HEK293 (cell line): Measurements from ENCODE around the gene MUSTN1.

ENCODE experiments used
- CTCF ChIA-PET: fragments of 350-600 bp; formaldehyde crosslinking; extraction: SDS; loops from one replicate; lab custom pipeline; 2021; ENCODE audit warnings: antibody characterized with exemption; lab: Yijun Ruan, JAX
- POLR2A ChIA-PET: fragments of 300-600 bp; formaldehyde crosslinking; extraction: SDS; loops from one replicate; lab custom pipeline; 2020; ENCODE audit warnings: antibody characterized with exemption, inconsistent platforms; lab: Yijun Ruan, JAX
- H3K27ac ChIP-seq: fragments of 200-500 bp; sonication (Bioruptor generic); 2 replicates; pipeline ENCODE4 v1.5.1; 2014; ENCODE audit warnings: low read depth, low read length, control low read depth, inconsistent platforms; ENCODE audit errors: extremely low read depth
- H3K36me3 ChIP-seq, 2 experiments: fragments of 200-500 bp in 1 of 2; sonication (Bioruptor generic) in 1 of 2; 1 replicate in 1 of 2; 2 replicates in 1 of 2; pipeline ENCODE4 v1.5.1; 2014 to 2017; ENCODE audit warnings: inconsistent platforms in 2 of 2, low read length in 2 of 2; ENCODE audit not compliant: control insufficient read depth in 2 of 2, insufficient read depth in 1 of 2
- H3K4me1 ChIP-seq: fragments of 200-500 bp; sonication (Bioruptor generic); 2 replicates; pipeline ENCODE4 v1.5.1; 2014; ENCODE audit warnings: mild to moderate bottlenecking, low read length, inconsistent platforms; ENCODE audit not compliant: control insufficient read depth, insufficient read depth
- H3K4me3 ChIP-seq: 2 replicates; pipeline ENCODE4 v1.5.1; 2011; ENCODE audit warnings: low read depth, mild to moderate bottlenecking, control low read depth, low read length, moderate library complexity
- H3K9me3 ChIP-seq: fragments of 200-500 bp; sonication (Bioruptor generic); 2 replicates; pipeline ENCODE4 v1.5.1; 2014; ENCODE audit warnings: low read depth, low read length, inconsistent platforms; ENCODE audit not compliant: control insufficient read depth, insufficient read depth
- EGR2 ChIP-seq: fragments of 450-650 bp; formaldehyde crosslinking; IDR thresholded peaks from 2 replicates; pipeline ENCODE4 v1.5.1; 2016; ENCODE audit warnings: low read depth, missing biosample characterization, missing genetic modification characterization
- ELK4 ChIP-seq: IDR thresholded peaks from 2 replicates; pipeline ENCODE4 v1.6.1; 2011; ENCODE audit warnings: mild to moderate bottlenecking, low read depth, low read length, borderline replicate concordance
- FEZF1 ChIP-seq: fragments of 450-650 bp; formaldehyde crosslinking; IDR thresholded peaks from 2 replicates; pipeline ENCODE4 v1.5.1; 2016; ENCODE audit warnings: missing biosample characterization, missing genetic modification characterization
- KLF9 ChIP-seq: fragments of 450-650 bp; formaldehyde crosslinking; IDR thresholded peaks from 2 replicates; pipeline ENCODE4 v1.5.1; 2016; ENCODE audit warnings: missing biosample characterization, missing genetic modification characterization, low read depth
- PRDM6 ChIP-seq: fragments of 450-650 bp; formaldehyde crosslinking; IDR thresholded peaks from 2 replicates; pipeline ENCODE4 v1.5.1; 2017; ENCODE audit warnings: missing biosample characterization, missing genetic modification characterization
- REST ChIP-seq: fragments of 450-650 bp; formaldehyde crosslinking; IDR thresholded peaks from 2 replicates; pipeline ENCODE4 v1.5.1; 2016; ENCODE audit warnings: missing biosample characterization, missing genetic modification characterization
- SP2 ChIP-seq: fragments of 450-650 bp; formaldehyde crosslinking; IDR thresholded peaks from 2 replicates; pipeline ENCODE4 v1.5.1; 2016; ENCODE audit warnings: missing biosample characterization, missing genetic modification characterization
- TCF7L2 ChIP-seq: IDR thresholded peaks from 2 replicates; pipeline ENCODE4 v1.6.1; 2011; ENCODE audit warnings: low read depth, mild to moderate bottlenecking, inconsistent platforms, low read length, moderate library complexity, borderline replicate concordance
- ZIC2 ChIP-seq: fragments of 450-650 bp; formaldehyde crosslinking; IDR thresholded peaks from 2 replicates; pipeline ENCODE4 v1.5.1; 2016; ENCODE audit warnings: missing biosample characterization, missing genetic modification characterization
- ZNF16 ChIP-seq: fragments of 450-650 bp; formaldehyde crosslinking; IDR thresholded peaks from 2 replicates; pipeline ENCODE4 v1.5.1; 2016; ENCODE audit warnings: low read depth, missing biosample characterization, missing genetic modification characterization
- ZNF214 ChIP-seq: fragments of 450-650 bp; formaldehyde crosslinking; IDR thresholded peaks from 2 replicates; pipeline ENCODE4 v1.5.1; 2017; ENCODE audit warnings: missing biosample characterization, mild to moderate bottlenecking, missing genetic modification characterization, borderline replicate concordance
- ZNF239 ChIP-seq: fragments of 450-650 bp; formaldehyde crosslinking; IDR thresholded peaks from 2 replicates; pipeline ENCODE4 v1.5.1; 2016; ENCODE audit warnings: missing biosample characterization, missing genetic modification characterization
- ZNF335 ChIP-seq: fragments of 450-650 bp; formaldehyde crosslinking; conservative IDR thresholded peaks from 2 replicates; pipeline ENCODE4 v1.5.1; 2016; ENCODE audit warnings: missing biosample characterization, missing genetic modification characterization
- ZNF416 ChIP-seq: fragments of 450-650 bp; formaldehyde crosslinking; IDR thresholded peaks from 2 replicates; pipeline ENCODE4 v1.5.1; 2016; ENCODE audit warnings: missing biosample characterization, missing genetic modification characterization
- ZNF510 ChIP-seq: fragments of 450-650 bp; formaldehyde crosslinking; IDR thresholded peaks from 2 replicates; pipeline ENCODE4 v1.5.1; 2018; ENCODE audit warnings: mild to moderate bottlenecking, missing genetic modification characterization, missing biosample characterization; ENCODE audit not compliant: insufficient replicate concordance
- ZNF518A ChIP-seq: fragments of 450-650 bp; formaldehyde crosslinking; conservative IDR thresholded peaks from 2 replicates; pipeline ENCODE4 v1.5.1; 2016; ENCODE audit warnings: low read depth, missing biosample characterization, missing genetic modification characterization
- ZNF658 ChIP-seq: fragments of 450-650 bp; formaldehyde crosslinking; IDR thresholded peaks from 2 replicates; pipeline ENCODE4; 2016; ENCODE audit warnings: missing biosample characterization, missing genetic modification characterization
- ZNF664 ChIP-seq: fragments of 450-650 bp; formaldehyde crosslinking; IDR thresholded peaks from 2 replicates; pipeline ENCODE4 v1.5.1; 2016; ENCODE audit warnings: missing biosample characterization, missing genetic modification characterization
- ZNF704 ChIP-seq: fragments of 450-650 bp; formaldehyde crosslinking; IDR thresholded peaks from 2 replicates; pipeline ENCODE4 v1.5.1; 2016; ENCODE audit warnings: missing biosample characterization, missing genetic modification characterization

Gene MUSTN1

GRCh38 chr3:52860424-52860768 lies 25.6 kb upstream of the MUSTN1 start:
- H3K4me3 ChIP-seq = no peak overlapping the region
- ChIA-PET CTCF (no interaction called here), POLR2A (no interaction called here)
- H3K4me1 ChIP-seq = no peaks in the 10 kb centered on the region
- H3K27ac ChIP-seq = no peak overlapping the region
- TF ChIP-seq PRDM6 (tag by site-specific recombination) (no peak), ZIC2 (tag by site-specific recombination) (peak; percentile 95)
- no peaks in the 10 kb centered on the region for H3K9me3 ChIP-seq
- no peaks in the 10 kb centered on the region for H3K36me3 ChIP-seq

GRCh38 chr3:52859686-52860423 lies 25.0 kb upstream of the MUSTN1 start:
- ChIA-PET POLR2A (no interaction called here), CTCF (no interaction called here)
- Histone ChIP-seq H3K4me3 (no peak overlapping the region), H3K36me3 (no peaks in the 10 kb centered on the region), H3K4me1 (no peaks in the 10 kb centered on the region), H3K27ac (no peak overlapping the region), H3K9me3 (no peaks in the 10 kb centered on the region)
- no peak for TF ChIP-seq FEZF1 (tag by site-specific recombination)
- no peak for TF ChIP-seq ZNF510
- TF ChIP-seq ZNF416 (tag by site-specific recombination) = no peak
- TF ChIP-seq ZNF335 (tag by site-specific recombination) = no peak
- no peak for TF ChIP-seq ELK4
- TF ChIP-seq ZNF518A (tag by site-specific recombination) = no peak
- no peak for TF ChIP-seq ZNF239 (tag by site-specific recombination)
- TF ChIP-seq ZNF664 = no peak
- no peak for TF ChIP-seq ZNF214 (tag by site-specific recombination)
- TF ChIP-seq REST (tag by site-specific recombination) = no peak
- TF ChIP-seq EGR2 (tag by site-specific recombination) = no peak
- TF ChIP-seq TCF7L2 = no peak
- TF ChIP-seq ZNF16 (tag by site-specific recombination) = no peak
- no peak for TF ChIP-seq ZNF658 (tag by site-specific recombination)
- no peak for TF ChIP-seq SP2 (tag by site-specific recombination)
- TF ChIP-seq KLF9 = no peak
- TF ChIP-seq ZNF704 (tag by site-specific recombination) = no peak
